Calu3 (cell line): ENCODE results near the gene NLRC5. TPM values are rescaled to one million over a fixed set of nuclear protein-coding genes. Genes with fewer than 3 reads are reported as not detected.

Experiments
- BruUV-seq: library from RNA; stranded (reverse); fragments of 400-500 nt; replicated peaks from 2 replicates; lab custom pipeline; 2021; lab: Mats Ljungman, UMichigan
- CTCF ChIA-PET: fragments of 300-600 bp; sonication (Branson Sonifier 250); formaldehyde crosslinking; loops from one replicate; lab custom pipeline; 2022; ENCODE audit warnings: antibody characterized with exemption; lab: Charles Lee
- DNase-seq: peaks from one replicate; pipeline ENCODE4 v3.0.0; 2022
- H3K27ac Mint-ChIP-seq: one replicate; pipeline ENCODE4 v1.8.0; 2022; ENCODE audit warnings: mixed read lengths; ENCODE audit not compliant: unreplicated experiment
- H3K27me3 Mint-ChIP-seq: one replicate; pipeline ENCODE4 v1.8.0; 2022; ENCODE audit warnings: mixed read lengths; ENCODE audit not compliant: unreplicated experiment
- H3K36me3 Mint-ChIP-seq: one replicate; pipeline ENCODE4 v1.8.0; 2022; ENCODE audit warnings: mild to moderate bottlenecking, moderate library complexity, mixed read lengths; ENCODE audit not compliant: insufficient read depth, unreplicated experiment
- H3K4me1 Mint-ChIP-seq: one replicate; pipeline ENCODE4 v1.8.0; 2022; ENCODE audit warnings: mild to moderate bottlenecking, low read depth, mixed read lengths; ENCODE audit not compliant: unreplicated experiment
- H3K4me3 Mint-ChIP-seq: one replicate; pipeline ENCODE4 v1.8.0; 2022; ENCODE audit warnings: mild to moderate bottlenecking, low read depth, moderate library complexity, mixed read lengths; ENCODE audit not compliant: unreplicated experiment
- H3K9me3 Mint-ChIP-seq: one replicate; pipeline ENCODE4 v1.8.0; 2022; ENCODE audit warnings: low read depth, mixed read lengths; ENCODE audit not compliant: unreplicated experiment
- CTCF ChIP-seq: fragments of 200-600 bp; IDR thresholded peaks from one replicate; pipeline ENCODE4 v1.8.0; 2022; ENCODE audit warnings: antibody characterized with exemption; ENCODE audit not compliant: unreplicated experiment
- intact Hi-C: fragments of 100-400 bp; cut with micrococcal nuclease; formaldehyde crosslinking; loops from one replicate; pipeline ENCODE4 v1.10.0; 2022; ENCODE audit not compliant: unreplicated experiment
- total RNA-seq: library from RNA; stranded (reverse); gene quantifications from 2 replicates; pipeline ENCODE4 v1.2.3, GENCODE V29; 2022

The NLRC5 gene
- total RNA-seq, 1 experiment from 2014 or later, result 18.0 TPM

- Mint-ChIP-seq H3K4me1 (no peaks in the 10 kb centered on the region), H3K27me3 (peaks cover 44% of the 10 kb centered on the region), H3K4me3 (no peak overlapping the region), H3K9me3 (no peaks in the 10 kb centered on the region), H3K27ac (no peak overlapping the region), H3K36me3 (no peaks in the 10 kb centered on the region)
- BruUV-seq, result no TSS peak
- CTCF ChIA-PET, result interaction anchor here (0.6 kb wide), 1 partner anchor 67 kb away, joined by 3 read pairs; the partner anchor contains the start of gene CPNE2
- DNase-seq, result no peak
- intact Hi-C loops, result no loop called here
- TF ChIP-seq CTCF, result no peak
Observed at GRCh38 chr16:57025941-57026777, 36.8 kb downstream of the NLRC5 start.

GRCh38 chr16:57026778-57027062, 37.4 kb downstream of the NLRC5 start:
- Mint-ChIP-seq H3K27me3 (peaks cover 38% of the 10 kb centered on the region), H3K36me3 (no peaks in the 10 kb centered on the region)

GRCh38 chr16:57027067-57027466, 37.7 kb downstream of the NLRC5 start:
- CTCF ChIA-PET, result no interaction called here
- Mint-ChIP-seq H3K27ac (no peak overlapping the region), H3K36me3 (no peaks in the 10 kb centered on the region), H3K4me3 (no peak overlapping the region), H3K27me3 (peaks cover 35% of the 10 kb centered on the region), H3K9me3 (no peaks in the 10 kb centered on the region), H3K4me1 (no peaks in the 10 kb centered on the region)
- intact Hi-C loops, result no loop called here
- DNase-seq, result no peak
- no TSS peak for BruUV-seq
- TF ChIP-seq CTCF, result no peak

More at GRCh38 chr16:57026778-57027062, 37.4 kb downstream of the NLRC5 start:
- Mint-ChIP-seq H3K9me3 (no peaks in the 10 kb centered on the region), H3K27ac (no peak overlapping the region), H3K4me1 (no peaks in the 10 kb centered on the region), H3K4me3 (no peak overlapping the region)
- CTCF ChIA-PET, result interaction anchor here (0.6 kb wide), 1 partner anchor 66 kb away, joined by 3 read pairs; the partner anchor contains the start of gene CPNE2
- DNase-seq, result no peak
- no peak for TF ChIP-seq CTCF
- no TSS peak for BruUV-seq
- intact Hi-C loops, result no loop called here

GRCh38 chr16:57028086-57028485, 38.7 kb downstream of the NLRC5 start:
- no peak overlapping the region for H3K27ac Mint-ChIP-seq
- no peak overlapping the region for H3K4me3 Mint-ChIP-seq
- H3K36me3 Mint-ChIP-seq, result no peaks in the 10 kb centered on the region
- BruUV-seq, result no TSS peak
- H3K4me1 Mint-ChIP-seq, result no peaks in the 10 kb centered on the region
- no peaks in the 10 kb centered on the region for H3K9me3 Mint-ChIP-seq
- H3K27me3 Mint-ChIP-seq, result peaks cover 25% of the 10 kb centered on the region
- peak; percentile 21 for DNase-seq
- CTCF ChIA-PET, result no interaction called here
- TF ChIP-seq CTCF, result no peak
- intact Hi-C loops, result no loop called here
